Measurements from ENCODE around the gene THOC7. TPM values are rescaled to one million over a fixed set of nuclear protein-coding genes. Genes with fewer than 3 reads are reported as not detected.

THOC7 gene
- 10 to 100 TPM; 24.4 to 55.9 TPM for total RNA-seq

GRCh38 chr3:63863150-63864007 lies at the start of gene THOC7, which contains the start of gene ATXN7:
Gene THOC7 (minus strand): TSS chr3:63863805. CDS start chr3:63863790, 15 bp downstream.
Gene ATXN7 (plus strand): TSS chr3:63863867. CDS start chr3:63912599, 48,732 bp downstream.
- Histone ChIP-seq H3K27me3 (replicated peaks; ENCODE audit: insufficient read depth) (no peaks in the 10 kb centered on the region), H3K9me3 (no peaks in the 10 kb centered on the region), H3K36me3 (no peaks in the 10 kb centered on the region), H3K4me1 (replicated peaks) (no peaks in the 10 kb centered on the region), H3K27ac (peak within 1 kb of the TSS; percentile 86 to 89), H3K4me3 (peak within 1 kb of the TSS; percentile 92 to 98)
- DNase-seq (ENCODE audit: low spot score): peak; percentile 46
- under 1% methylated on average over 70 of the region's 98 CpGs for WGBS
- TF ChIP-seq POLR2A (IDR thresholded peaks at IDR 0.05): peak; percentile 12
- TF ChIP-seq CTCF (IDR thresholded peaks at IDR 0.05): peak in 1 of 4 experiments; percentile 6
- no peak for TF ChIP-seq POLR2AphosphoS5 (IDR thresholded peaks at IDR 0.05)
- intact Hi-C loops (cut with DNase I): no loop called here

- Histone ChIP-seq H3K4me1 (replicated peaks) (peaks cover 3% of the 10 kb centered on the region), H3K4me3 (peak overlapping the region; percentile 79 to 93), H3K36me3 (no peaks in the 10 kb centered on the region), H3K27me3 (replicated peaks; ENCODE audit: insufficient read depth) (no peaks in the 10 kb centered on the region), H3K9me3 (no peaks in the 10 kb centered on the region), H3K27ac (peak overlapping the region; percentile 93 to 98)
- 3% methylated on average over 37 of the region's 46 CpGs for WGBS
- intact Hi-C loops (cut with DNase I): loop anchor here (5.0 kb wide), 2 partner anchors 49 to 79 kb away; no protein-coding TSS in a partner anchor
- DNase-seq (ENCODE audit: low spot score): peak; percentile 51
- TF ChIP-seq POLR2A (IDR thresholded peaks at IDR 0.05) (no peak), POLR2AphosphoS5 (IDR thresholded peaks at IDR 0.05) (peak; percentile 11)
Observed at GRCh38 chr3:63912768-63913588, 49.4 kb upstream of the THOC7 start.

- Histone ChIP-seq H3K36me3 (no peaks in the 10 kb centered on the region), H3K27me3 (replicated peaks; ENCODE audit: insufficient read depth) (no peaks in the 10 kb centered on the region), H3K4me3 (peak within 1 kb of the TSS; percentile 79 to 93), H3K27ac (peak within 1 kb of the TSS; percentile 93 to 98), H3K4me1 (replicated peaks) (peaks cover 3% of the 10 kb centered on the region), H3K9me3 (no peaks in the 10 kb centered on the region)
- TF ChIP-seq POLR2AphosphoS5 (IDR thresholded peaks at IDR 0.05) (peak; percentile 73), CTCF (IDR thresholded peaks at IDR 0.05) (peak in 2 of 4 experiments; percentile 13 to 24), POLR2A (IDR thresholded peaks at IDR 0.05) (peak; percentile 55)
- WGBS: under 1% methylated on average over 93 of the region's 115 CpGs
- intact Hi-C loops (cut with DNase I): loop anchor here (5.0 kb wide), 2 partner anchors 50 to 80 kb away; no protein-coding TSS in a partner anchor
- peak; percentile 87 for DNase-seq (ENCODE audit: low spot score)
Observed at GRCh38 chr3:63911873-63912767, 48.5 kb upstream of the THOC7 start, which contains the start of gene SCAANT1. Gene SCAANT1 (minus strand): TSS chr3:63912383.

- under 1% methylated on average over 18 of the region's 18 CpGs for WGBS
Observed at GRCh38 chr3:63911509-63911872, 47.9 kb upstream of the THOC7 start.

More at GRCh38 chr3:63911509-63911872, 47.9 kb upstream of the THOC7 start:
- Histone ChIP-seq H3K36me3 (no peaks in the 10 kb centered on the region), H3K27ac (peak overlapping the region; percentile 93 to 98), H3K4me3 (peak overlapping the region; percentile 79 to 93), H3K4me1 (replicated peaks) (peaks cover 3% of the 10 kb centered on the region), H3K9me3 (no peaks in the 10 kb centered on the region), H3K27me3 (replicated peaks; ENCODE audit: insufficient read depth) (no peaks in the 10 kb centered on the region)
- TF ChIP-seq POLR2AphosphoS5 (IDR thresholded peaks at IDR 0.05) (no peak), CTCF (IDR thresholded peaks at IDR 0.05) (no peak), POLR2A (IDR thresholded peaks at IDR 0.05) (no peak)
- intact Hi-C loops (cut with DNase I): loop anchor here (5.0 kb wide), 2 partner anchors 51 to 81 kb away; no protein-coding TSS in a partner anchor
- no peak for DNase-seq (ENCODE audit: low spot score)
